Endodermal cell (in vitro differentiated cells): ENCODE measurements around the gene CENPE. TPM values are rescaled to one million over a fixed set of nuclear protein-coding genes. Genes with fewer than 3 reads are reported as not detected.
"Not testable (repeated sequence)": the region's sequence is repeated elsewhere in the genome, so short reads cannot be mapped to it uniquely, and the experiment has no call there.

ENCODE experiments used
- DNase-seq: peaks from one replicate; pipeline ENCODE4 v3.0.0-alpha.2; 2017
- H3K27ac ChIP-seq: 2 replicates; pipeline ENCODE4 v1.5.1; 2013; ENCODE audit warnings: mild to moderate bottlenecking, low read depth, low read length, moderate library complexity
- H3K27me3 ChIP-seq: 2 replicates; pipeline ENCODE4 v1.6.1; 2013; ENCODE audit warnings: mild to moderate bottlenecking, low read length, moderate library complexity; ENCODE audit not compliant: insufficient read depth, control insufficient read depth, poor library complexity, severe bottlenecking
- H3K36me3 ChIP-seq: 2 replicates; pipeline ENCODE4 v1.7.0; 2013; ENCODE audit warnings: mild to moderate bottlenecking, low read length, moderate library complexity; ENCODE audit not compliant: control insufficient read depth, insufficient read depth
- H3K4me1 ChIP-seq: one replicate; pipeline ENCODE4 v1.7.0; 2013; ENCODE audit warnings: low read length; ENCODE audit not compliant: control insufficient read depth, insufficient read depth
- H3K4me3 ChIP-seq: 2 replicates; pipeline ENCODE4 v1.5.1; 2013; ENCODE audit warnings: mild to moderate bottlenecking, low read length, moderate library complexity
- H3K9ac ChIP-seq: 2 replicates; pipeline ENCODE4 v1.6.1; 2013; ENCODE audit warnings: mild to moderate bottlenecking, low read length, moderate library complexity; ENCODE audit not compliant: poor library complexity, severe bottlenecking; ENCODE audit errors: extremely low read depth
- H3K9me3 ChIP-seq: 2 replicates; pipeline ENCODE4 v1.6.1; 2013; ENCODE audit warnings: mild to moderate bottlenecking, low read length, moderate library complexity; ENCODE audit not compliant: control insufficient read depth
- H3K27ac Mint-ChIP-seq: 2 replicates; pipeline ENCODE4 v1.8.0; 2020; ENCODE audit warnings: mixed read lengths
- H3K27me3 Mint-ChIP-seq: 2 replicates; pipeline ENCODE4 v1.8.0; 2021; ENCODE audit warnings: mild to moderate bottlenecking, mixed read lengths; ENCODE audit not compliant: insufficient read depth
- H3K36me3 Mint-ChIP-seq: 2 replicates; pipeline ENCODE4 v1.8.0; 2020; ENCODE audit warnings: low read depth, mixed read lengths
- H3K4me1 Mint-ChIP-seq: 2 replicates; pipeline ENCODE4 v1.8.0; 2020; ENCODE audit warnings: mixed read lengths
- H3K4me3 Mint-ChIP-seq: 2 replicates; pipeline ENCODE4 v1.8.0; 2020; ENCODE audit warnings: mild to moderate bottlenecking, moderate library complexity, mixed read lengths
- H3K9me3 Mint-ChIP-seq: 2 replicates; pipeline ENCODE4 v1.8.0; 2020; ENCODE audit warnings: mild to moderate bottlenecking, mixed read lengths
- CTCF ChIP-seq: fragments of 200-600 bp; sonication (generic); conservative IDR thresholded peaks from 2 replicates; pipeline ENCODE4 v1.5.0; 2021; ENCODE audit warnings: antibody characterized with exemption, mild to moderate bottlenecking
- WGBS, 2 experiments: methylation state at CpG; one replicate each; pipeline versions ENCODE4 v1.1.5 to v1.1.7; 2013; ENCODE audit warnings: missing lambda C conversion rate in 2 of 2, mixed read lengths in 1 of 2; ENCODE audit not compliant: insufficient coverage in 1 of 2, insufficient read length in 1 of 2; 5-methylcytosine and 5-hydroxymethylcytosine counted together
- total RNA-seq, 2 donors: library from RNA; stranded (reverse); fragmentation: NEBNext Ultra II Directional in 1 of 2; extraction: Animal tissue kit (Norgen Biotek cat#: 25700) in 1 of 2; gene quantifications; 2 replicates in 1 of 2; 3 replicates in 1 of 2; pipeline ENCODE4 v1.2.1, GENCODE V29; 2021

The CENPE gene
- total RNA-seq, 2 donors from 2014 or later: 32.4 to 39.6 TPM

- no peak overlapping the region for H3K9ac ChIP-seq
- WGBS, 2 experiments: no CpG with 5 or more reads among the region's 2 CpGs
- H3K27me3 ChIP-seq: no peaks in the 10 kb centered on the region
- H3K27ac ChIP-seq: no peak overlapping the region
- DNase-seq: no peak
- TF ChIP-seq CTCF: no peak
- H3K4me3 Mint-ChIP-seq: no peak overlapping the region
- no peaks in the 10 kb centered on the region for H3K9me3 ChIP-seq
- H3K27me3 Mint-ChIP-seq: no peaks in the 10 kb centered on the region
- H3K9me3 Mint-ChIP-seq: peaks cover 4% of the 10 kb centered on the region
- peaks cover 57% of the 10 kb centered on the region for H3K36me3 Mint-ChIP-seq
- peaks cover 46% of the 10 kb centered on the region for H3K36me3 ChIP-seq
- H3K27ac Mint-ChIP-seq: no peak overlapping the region
- H3K4me1 ChIP-seq: no peaks in the 10 kb centered on the region
- peaks cover 10% of the 10 kb centered on the region for H3K4me1 Mint-ChIP-seq
- H3K4me3 ChIP-seq: no peak overlapping the region
Observed at GRCh38 chr4:103193457-103193856, 4.7 kb downstream of the CENPE start.

- H3K27ac Mint-ChIP-seq: no peak overlapping the region
- Histone ChIP-seq H3K9ac (no peak overlapping the region), H3K4me1 (no peaks in the 10 kb centered on the region), H3K27ac (no peak overlapping the region), H3K4me3 (no peak overlapping the region), H3K36me3 (peaks cover 50% of the 10 kb centered on the region), H3K9me3 (peaks cover 8% of the 10 kb centered on the region), H3K27me3 (no peaks in the 10 kb centered on the region)
- no peak for DNase-seq
- no peaks in the 10 kb centered on the region for H3K27me3 Mint-ChIP-seq
- peaks cover 2% of the 10 kb centered on the region for H3K4me1 Mint-ChIP-seq
- H3K36me3 Mint-ChIP-seq: peaks cover 37% of the 10 kb centered on the region
- no peak for TF ChIP-seq CTCF
- H3K9me3 Mint-ChIP-seq: peaks cover 10% of the 10 kb centered on the region
- no peak overlapping the region for H3K4me3 Mint-ChIP-seq
Observed at GRCh38 chr4:103171006-103171405, 27.1 kb downstream of the CENPE start.

GRCh38 chr4:103169750-103170149, 28.4 kb downstream of the CENPE start:
- 94% methylated on average over 1 of the region's 2 CpGs; no CpG with 5 or more reads in 1 of the 2 experiments for WGBS, 2 experiments
- H3K27ac ChIP-seq, H3K4me1 ChIP-seq, DNase-seq, H3K4me3 Mint-ChIP-seq, H3K9me3 ChIP-seq, H3K4me3 ChIP-seq, H3K27me3 ChIP-seq, H3K4me1 Mint-ChIP-seq, H3K27ac Mint-ChIP-seq, H3K27me3 Mint-ChIP-seq, H3K9ac ChIP-seq: not testable (repeated sequence)
- H3K36me3 ChIP-seq: peaks cover 50% of the 10 kb centered on the region
- Mint-ChIP-seq H3K36me3 (peaks cover 37% of the 10 kb centered on the region), H3K9me3 (peaks cover 10% of the 10 kb centered on the region)

GRCh38 chr4:103168993-103169392, 29.1 kb downstream of the CENPE start:
- no peak overlapping the region for H3K27ac Mint-ChIP-seq
- H3K9me3 ChIP-seq: peaks cover 8% of the 10 kb centered on the region
- H3K4me1 ChIP-seq: no peaks in the 10 kb centered on the region
- peaks cover 33% of the 10 kb centered on the region for H3K36me3 Mint-ChIP-seq
- WGBS, 2 experiments: 100% methylated on average over 1 of the region's 1 CpG; no CpG with 5 or more reads in 1 of the 2 experiments
- H3K27me3 ChIP-seq: no peaks in the 10 kb centered on the region
- peaks cover 10% of the 10 kb centered on the region for H3K9me3 Mint-ChIP-seq
- no peak for DNase-seq
- H3K4me3 ChIP-seq: no peak overlapping the region
- H3K36me3 ChIP-seq: peaks cover 48% of the 10 kb centered on the region
- no peak overlapping the region for H3K27ac ChIP-seq
- H3K4me1 Mint-ChIP-seq: peaks cover 2% of the 10 kb centered on the region
- TF ChIP-seq CTCF: no peak
- no peak overlapping the region for H3K9ac ChIP-seq
- no peak overlapping the region for H3K4me3 Mint-ChIP-seq
- no peaks in the 10 kb centered on the region for H3K27me3 Mint-ChIP-seq
